ENCODE results near the gene ZNF831. TPM values are rescaled to one million over a fixed set of nuclear protein-coding genes. Genes with fewer than 3 reads are reported as not detected.

Gene ZNF831
- total RNA-seq, 4 donors from 2014 or later, result 0.05 to 0.07 TPM; not detected in 2

DNA sequence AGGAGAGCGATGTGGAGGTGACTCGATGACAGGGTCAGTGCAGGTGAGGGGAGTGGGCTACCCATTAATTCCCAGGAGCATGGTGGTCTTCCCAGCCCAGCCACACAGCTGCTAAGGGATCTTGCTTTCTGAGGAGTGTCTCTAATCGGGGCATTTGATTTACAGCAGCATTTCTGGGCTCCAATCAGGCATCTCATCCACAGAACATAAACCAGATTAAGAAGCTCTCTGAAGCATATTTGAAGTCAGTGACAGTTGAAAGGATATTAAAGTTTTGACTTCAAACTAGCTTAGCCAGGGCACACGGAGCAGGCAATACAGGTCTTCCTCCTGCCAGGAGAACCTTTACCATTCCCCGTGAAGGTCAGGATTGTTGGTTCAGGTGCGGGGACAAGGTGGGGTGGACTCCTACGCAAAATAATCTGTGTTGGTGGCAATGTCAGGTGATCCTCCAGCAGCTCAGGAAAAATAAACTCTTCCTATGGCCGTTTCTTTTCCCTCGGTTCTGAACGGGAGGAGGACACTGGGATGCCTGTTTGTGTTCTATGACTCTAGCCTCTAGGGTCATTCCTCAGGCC, 39.9 kb upstream of the ZNF831 start:
- no peaks in the 10 kb centered on the region for H3K4me1 ChIP-seq
- in situ Hi-C loops (cut with MboI; ENCODE audit: low sequenced_read_pairs in 4 of 4) (no loop called here), intact Hi-C loops (cut with DNase I; ENCODE audit: low total_unique reads) (no loop called here)
- no peaks in the 10 kb centered on the region for H3K9me3 ChIP-seq
- H3K4me3 ChIP-seq, result no peak overlapping the region
- H3K36me3 ChIP-seq, result no peaks in the 10 kb centered on the region
- H3K27ac ChIP-seq, result no peak overlapping the region
- ATAC-seq, result no peak
- no peak for TF ChIP-seq POLR2A (IDR thresholded peaks at IDR 0.05)
- TF ChIP-seq, protein P1, sequence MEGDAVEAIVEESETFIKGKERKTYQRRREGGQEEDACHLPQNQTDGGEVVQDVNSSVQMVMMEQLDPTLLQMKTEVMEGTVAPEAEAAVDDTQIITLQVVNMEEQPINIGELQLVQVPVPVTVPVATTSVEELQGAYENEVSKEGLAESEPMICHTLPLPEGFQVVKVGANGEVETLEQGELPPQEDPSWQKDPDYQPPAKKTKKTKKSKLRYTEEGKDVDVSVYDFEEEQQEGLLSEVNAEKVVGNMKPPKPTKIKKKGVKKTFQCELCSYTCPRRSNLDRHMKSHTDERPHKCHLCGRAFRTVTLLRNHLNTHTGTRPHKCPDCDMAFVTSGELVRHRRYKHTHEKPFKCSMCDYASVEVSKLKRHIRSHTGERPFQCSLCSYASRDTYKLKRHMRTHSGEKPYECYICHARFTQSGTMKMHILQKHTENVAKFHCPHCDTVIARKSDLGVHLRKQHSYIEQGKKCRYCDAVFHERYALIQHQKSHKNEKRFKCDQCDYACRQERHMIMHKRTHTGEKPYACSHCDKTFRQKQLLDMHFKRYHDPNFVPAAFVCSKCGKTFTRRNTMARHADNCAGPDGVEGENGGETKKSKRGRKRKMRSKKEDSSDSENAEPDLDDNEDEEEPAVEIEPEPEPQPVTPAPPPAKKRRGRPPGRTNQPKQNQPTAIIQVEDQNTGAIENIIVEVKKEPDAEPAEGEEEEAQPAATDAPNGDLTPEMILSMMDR (IDR thresholded peaks at IDR 0.05 in 4 of 5, conservative IDR thresholded peaks at IDR 0.05 in 1 of 5), result no peak
- H3K27me3 ChIP-seq, result no peaks in the 10 kb centered on the region
- DNase-seq, result no peak

DNA sequence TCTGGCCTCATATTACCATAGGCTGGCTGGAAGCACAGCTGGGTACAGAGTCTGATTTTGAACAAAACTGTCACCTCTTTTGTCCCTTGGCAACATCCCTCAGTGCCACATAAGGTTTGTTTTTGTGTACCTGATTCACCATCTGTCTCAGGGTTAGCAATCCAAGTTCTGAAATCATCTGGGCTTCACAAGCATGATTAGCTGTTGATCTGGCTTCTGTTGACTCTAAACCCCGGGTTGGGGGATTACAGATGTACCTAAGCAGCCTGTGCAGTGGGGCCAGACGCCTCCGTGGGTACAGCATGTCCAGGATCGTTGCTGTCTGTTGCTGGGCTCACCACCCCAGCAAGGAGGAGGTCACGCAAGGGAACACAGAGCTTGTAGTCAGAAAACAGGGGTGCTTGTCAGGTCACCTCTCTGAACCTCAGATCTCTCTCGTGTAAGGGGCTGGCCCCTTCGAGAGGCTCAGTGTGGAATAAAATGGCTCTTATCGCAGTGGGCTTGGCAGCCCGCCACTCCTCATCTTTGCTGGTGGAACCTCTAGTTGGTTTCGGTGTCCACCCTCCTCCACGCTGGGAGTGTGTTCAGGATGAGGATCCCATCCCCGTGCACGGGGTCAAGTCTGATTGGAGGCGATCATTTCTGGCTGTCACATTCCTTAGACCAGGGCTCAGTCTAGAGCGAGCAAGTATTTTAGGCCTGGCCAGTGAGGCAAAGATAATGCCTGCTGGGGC, 39.2 kb upstream of the ZNF831 start:
- no peak overlapping the region for H3K27ac ChIP-seq
- intact Hi-C loops (cut with DNase I; ENCODE audit: low total_unique reads), result no loop called here
- ATAC-seq (peak in 1 of 2 donors; percentile 42), DNase-seq (no peak)
- H3K4me1 ChIP-seq, result no peaks in the 10 kb centered on the region
- no peak overlapping the region for H3K4me3 ChIP-seq
- in situ Hi-C loops (cut with MboI; ENCODE audit: low sequenced_read_pairs in 4 of 4), result no loop called here
- no peak for TF ChIP-seq POLR2A (IDR thresholded peaks at IDR 0.05)
- TF ChIP-seq, protein P1 (IDR thresholded peaks at IDR 0.05 in 4 of 5, conservative IDR thresholded peaks at IDR 0.05 in 1 of 5), result no peak
- no peaks in the 10 kb centered on the region for H3K36me3 ChIP-seq
- H3K9me3 ChIP-seq, result no peaks in the 10 kb centered on the region
- no peaks in the 10 kb centered on the region for H3K27me3 ChIP-seq

DNA sequence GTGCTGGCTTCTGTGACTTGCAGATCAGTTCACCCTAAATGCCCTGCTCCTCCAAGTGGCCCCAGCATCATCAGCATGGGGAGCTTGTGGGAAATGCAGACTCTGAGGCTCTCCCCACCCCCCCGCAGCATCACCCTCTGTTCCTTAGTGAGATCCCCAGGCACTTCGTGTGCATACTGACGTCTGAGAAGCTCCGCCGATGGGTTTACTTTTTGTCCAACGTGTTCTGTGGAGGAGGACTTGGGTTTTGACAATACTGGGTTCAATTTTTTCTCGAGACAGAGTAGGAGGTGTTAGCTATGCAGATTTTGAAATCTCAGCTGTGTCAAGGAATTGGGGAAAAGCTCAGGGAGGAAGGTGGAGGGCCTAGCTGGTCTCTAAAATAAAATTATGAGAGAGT, 38.3 kb upstream of the ZNF831 start:
- Histone ChIP-seq H3K4me3 (no peak overlapping the region), H3K9me3 (no peaks in the 10 kb centered on the region), H3K36me3 (no peaks in the 10 kb centered on the region), H3K27me3 (no peaks in the 10 kb centered on the region), H3K4me1 (no peaks in the 10 kb centered on the region), H3K27ac (no peak overlapping the region)
- intact Hi-C loops (cut with DNase I; ENCODE audit: low total_unique reads), result no loop called here
- in situ Hi-C loops (cut with MboI; ENCODE audit: low sequenced_read_pairs in 4 of 4), result no loop called here
- ATAC-seq (no peak), DNase-seq (no peak)
- no peak for TF ChIP-seq POLR2A (IDR thresholded peaks at IDR 0.05)
- TF ChIP-seq, protein P1 (IDR thresholded peaks at IDR 0.05 in 4 of 5, conservative IDR thresholded peaks at IDR 0.05 in 1 of 5), result no peak

DNA sequence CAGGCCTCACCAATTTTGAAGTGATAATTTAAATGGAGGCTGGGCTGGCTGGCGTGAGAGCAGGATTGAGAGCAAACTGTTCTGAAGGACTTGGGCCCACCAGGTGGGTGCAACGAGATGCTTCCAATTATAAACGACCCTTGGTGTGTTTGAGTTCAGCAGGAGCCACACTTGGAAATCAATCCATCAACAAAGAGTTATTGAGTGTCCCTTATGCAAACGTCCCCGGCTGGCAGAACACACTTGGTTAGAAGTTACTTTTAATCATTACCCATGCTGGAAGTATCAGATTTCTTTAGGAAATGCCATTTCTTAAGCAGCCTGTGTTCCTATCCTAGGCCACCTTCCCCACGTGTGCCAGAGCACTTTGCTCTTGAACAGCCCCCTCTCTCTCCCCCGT, 37.8 kb upstream of the ZNF831 start:
- ATAC-seq (no peak), DNase-seq (no peak)
- Histone ChIP-seq H3K36me3 (no peaks in the 10 kb centered on the region), H3K4me1 (no peaks in the 10 kb centered on the region), H3K27ac (no peak overlapping the region), H3K27me3 (no peaks in the 10 kb centered on the region), H3K4me3 (no peak overlapping the region), H3K9me3 (no peaks in the 10 kb centered on the region)
- in situ Hi-C loops (cut with MboI; ENCODE audit: low sequenced_read_pairs in 4 of 4) (no loop called here), intact Hi-C loops (cut with DNase I; ENCODE audit: low total_unique reads) (no loop called here)
- TF ChIP-seq, protein P1 (IDR thresholded peaks at IDR 0.05 in 4 of 5, conservative IDR thresholded peaks at IDR 0.05 in 1 of 5), result no peak
- no peak for TF ChIP-seq POLR2A (IDR thresholded peaks at IDR 0.05)
